ENCODE results near the gene CCDC152. TPM values are rescaled to one million over a fixed set of nuclear protein-coding genes. Genes with fewer than 3 reads are reported as not detected.

Gene CCDC152
- total RNA-seq, 1 experiment from 2014 or later = not detected

DNA sequence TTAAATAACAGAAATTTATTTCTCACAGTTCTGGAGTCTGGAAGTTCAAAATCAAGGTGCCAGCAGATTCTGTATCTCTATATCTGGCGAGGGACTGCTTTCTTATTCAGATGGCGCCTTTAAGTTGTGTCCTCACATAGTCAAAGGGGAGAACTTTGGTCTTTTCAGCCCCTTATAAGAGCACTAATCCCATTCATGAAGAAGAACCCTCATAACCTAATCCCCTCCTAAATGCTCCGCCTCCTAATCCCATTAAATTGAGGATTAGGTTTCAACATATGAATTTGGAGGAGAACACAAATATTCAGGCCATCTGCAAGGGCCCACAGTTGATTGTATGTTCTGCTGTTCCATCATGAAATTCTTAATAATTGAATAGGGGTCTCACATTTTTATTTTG, 10.8 kb upstream of the CCDC152 start:
- Histone ChIP-seq H3K4me1 (ENCODE audit: control insufficient read depth in 1 of 2, insufficient read depth in 2 of 2, low read length in 2 of 2) (no peaks in the 10 kb centered on the region), H3K9ac (ENCODE audit: low read length) (no peak overlapping the region), H3K36me3 (ENCODE audit: control insufficient read depth in 1 of 2, insufficient read depth in 2 of 2, low read length in 2 of 2) (no peaks in the 10 kb centered on the region), H3K4me2 (ENCODE audit: low read length) (no peak overlapping the region), H3K9me3 (ENCODE audit: control insufficient read depth in 1 of 2, insufficient read depth in 1 of 2, low read depth in 1 of 2, low read length in 2 of 2) (no peaks in the 10 kb centered on the region), H3K9me2 (ENCODE audit: insufficient read depth) (no peaks in the 10 kb centered on the region), H2AFZ (ENCODE audit: low read depth, low read length, poor library complexity, severe bottlenecking) (peak overlapping the region; percentile 15), H3K27me3 (ENCODE audit: insufficient read depth, low read length) (no peaks in the 10 kb centered on the region), H3K79me2 (ENCODE audit: insufficient read depth, low read length) (no peaks in the 10 kb centered on the region), H3K4me3 (replicated peaks in 1 of 2; ENCODE audit: low read depth in 1 of 2, low read length in 2 of 2) (no peak overlapping the region), H3K27ac (ENCODE audit: low read depth, low read length) (no peak overlapping the region), H4K20me1 (ENCODE audit: insufficient read depth) (no peaks in the 10 kb centered on the region)
- CTCF ChIA-PET = interaction anchor here (0.7 to 2.4 kb wide), 9 partner anchors 9 to 889 kb away, joined by 3 to 7 read pairs (median 4); no protein-coding TSS in a partner anchor
- DNase-seq (ENCODE audit: low read depth, low spot score) (no peak), ATAC-seq (no peak)
- TF ChIP-seq ZBTB33 (IDR thresholded peaks at IDR 0.05; ENCODE audit: extremely low read depth, insufficient replicate concordance, low read length) (no peak), TCF7L2 (IDR thresholded peaks at IDR 0.05; ENCODE audit: borderline replicate concordance, extremely low read depth, insufficient read depth, insufficient read length) (no peak), YY1 (IDR thresholded peaks at IDR 0.05; ENCODE audit: extremely low read depth, insufficient replicate concordance, low read depth, low read length) (no peak), RAD21 (IDR thresholded peaks at IDR 0.05; ENCODE audit: low read depth) (no peak), ZNF274 (IDR thresholded peaks at IDR 0.05; ENCODE audit: low read depth, low read length) (no peak), FOSL1 (IDR thresholded peaks at IDR 0.05; ENCODE audit: low read depth) (no peak), REST (IDR thresholded peaks at IDR 0.05; ENCODE audit: low read depth) (no peak), ZFX (IDR thresholded peaks at IDR 0.05) (no peak), EZH2phosphoT487 (IDR thresholded peaks at IDR 0.05; ENCODE audit: borderline replicate concordance) (no peak), SP1 (IDR thresholded peaks at IDR 0.05; ENCODE audit: low read depth) (no peak), SIN3A (IDR thresholded peaks at IDR 0.05; ENCODE audit: low read depth) (no peak), EZH2 (IDR thresholded peaks at IDR 0.05) (no peak), ELF1 (IDR thresholded peaks at IDR 0.05; ENCODE audit: borderline replicate concordance, low read depth) (no peak)
- TF ChIP-seq, protein P1, sequence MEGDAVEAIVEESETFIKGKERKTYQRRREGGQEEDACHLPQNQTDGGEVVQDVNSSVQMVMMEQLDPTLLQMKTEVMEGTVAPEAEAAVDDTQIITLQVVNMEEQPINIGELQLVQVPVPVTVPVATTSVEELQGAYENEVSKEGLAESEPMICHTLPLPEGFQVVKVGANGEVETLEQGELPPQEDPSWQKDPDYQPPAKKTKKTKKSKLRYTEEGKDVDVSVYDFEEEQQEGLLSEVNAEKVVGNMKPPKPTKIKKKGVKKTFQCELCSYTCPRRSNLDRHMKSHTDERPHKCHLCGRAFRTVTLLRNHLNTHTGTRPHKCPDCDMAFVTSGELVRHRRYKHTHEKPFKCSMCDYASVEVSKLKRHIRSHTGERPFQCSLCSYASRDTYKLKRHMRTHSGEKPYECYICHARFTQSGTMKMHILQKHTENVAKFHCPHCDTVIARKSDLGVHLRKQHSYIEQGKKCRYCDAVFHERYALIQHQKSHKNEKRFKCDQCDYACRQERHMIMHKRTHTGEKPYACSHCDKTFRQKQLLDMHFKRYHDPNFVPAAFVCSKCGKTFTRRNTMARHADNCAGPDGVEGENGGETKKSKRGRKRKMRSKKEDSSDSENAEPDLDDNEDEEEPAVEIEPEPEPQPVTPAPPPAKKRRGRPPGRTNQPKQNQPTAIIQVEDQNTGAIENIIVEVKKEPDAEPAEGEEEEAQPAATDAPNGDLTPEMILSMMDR (IDR thresholded peaks at IDR 0.05 in 2 of 3, conservative IDR thresholded peaks at IDR 0.05 in 1 of 3; ENCODE audit: borderline replicate concordance in 1 of 3, insufficient read depth in 1 of 3, low read depth in 2 of 3, low read length in 2 of 3) = no peak
- TF ChIP-seq, protein P2, sequence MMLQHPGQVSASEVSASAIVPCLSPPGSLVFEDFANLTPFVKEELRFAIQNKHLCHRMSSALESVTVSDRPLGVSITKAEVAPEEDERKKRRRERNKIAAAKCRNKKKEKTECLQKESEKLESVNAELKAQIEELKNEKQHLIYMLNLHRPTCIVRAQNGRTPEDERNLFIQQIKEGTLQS (IDR thresholded peaks at IDR 0.05) = no peak
- TF ChIP-seq, protein P3, sequence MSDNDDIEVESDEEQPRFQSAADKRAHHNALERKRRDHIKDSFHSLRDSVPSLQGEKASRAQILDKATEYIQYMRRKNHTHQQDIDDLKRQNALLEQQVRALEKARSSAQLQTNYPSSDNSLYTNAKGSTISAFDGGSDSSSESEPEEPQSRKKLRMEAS (IDR thresholded peaks at IDR 0.05) = no peak
- RAD21 ChIA-PET (ENCODE audit: low non-redundant PET in 1 of 2, low total read pairs in 2 of 2, uncharacterized antibody in 2 of 2, unreplicated experiment in 2 of 2) = no interaction called here
- intact Hi-C loops (cut with micrococcal nuclease) = loop anchor here (5.0 kb wide), 1 partner anchor 141 kb away; no protein-coding TSS in a partner anchor
- POLR2A ChIA-PET = no interaction called here
- BruUV-seq (replicated peaks) = no TSS peak
